Activated CD4-positive, alpha-beta T cell treated with anti-CD3 and anti-CD28 coated beads, Interleukin-2, amount 10 ng/mL, durations not matched to agents 7 days and 5 days (primary cell): ENCODE results near the gene SORCS2. TPM values are rescaled to one million over a fixed set of nuclear protein-coding genes. Genes with fewer than 3 reads are reported as not detected.

Source experiments
- CTCF ChIA-PET: fragments of 350-600 bp; sonication (Branson Sonifier 250); formaldehyde crosslinking; loops from one replicate; lab custom pipeline; 2021; ENCODE audit warnings: antibody characterized with exemption; lab: Charles Lee
- POLR2A ChIA-PET: fragments of 350-600 bp; sonication (Branson Sonifier 250); formaldehyde crosslinking; loops from one replicate; lab custom pipeline; 2021; ENCODE audit warnings: antibody characterized with exemption; lab: Charles Lee
- DNase-seq: peaks from one replicate; pipeline ENCODE4 v3.0.0-alpha.2; 2020
- H3K27ac Mint-ChIP-seq: one replicate; pipeline ENCODE4 v1.8.0; 2021; ENCODE audit warnings: mild to moderate bottlenecking, moderate library complexity, mixed read lengths
- H3K27me3 Mint-ChIP-seq: one replicate; pipeline ENCODE4 v1.8.0; 2021; ENCODE audit warnings: mixed read lengths
- H3K36me3 Mint-ChIP-seq: one replicate; pipeline ENCODE4 v1.8.0; 2021; ENCODE audit warnings: low read depth, mixed read lengths
- H3K4me1 Mint-ChIP-seq: one replicate; pipeline ENCODE4 v1.8.0; 2021; ENCODE audit warnings: mixed read lengths
- H3K4me3 Mint-ChIP-seq: one replicate; pipeline ENCODE4 v1.8.0; 2021; ENCODE audit warnings: mild to moderate bottlenecking, moderate library complexity, mixed read lengths
- H3K9me3 Mint-ChIP-seq: one replicate; pipeline ENCODE4 v1.8.0; 2021; ENCODE audit warnings: mixed read lengths
- total RNA-seq, 2 experiments: library from RNA; stranded (reverse); gene quantifications; one replicate each; pipeline ENCODE4 v1.2.3, GENCODE V29; 2021

SORCS2 gene
- total RNA-seq, 2 experiments from 2014 or later, result not detected

- CTCF ChIA-PET, result interaction anchor here (1.1 kb wide), 1 partner anchor 10 kb away, joined by 3 read pairs; no protein-coding TSS in a partner anchor
- no peaks in the 10 kb centered on the region for H3K9me3 Mint-ChIP-seq
- H3K27me3 Mint-ChIP-seq, result no peaks in the 10 kb centered on the region
- no peaks in the 10 kb centered on the region for H3K4me1 Mint-ChIP-seq
- no peak overlapping the region for H3K4me3 Mint-ChIP-seq
- POLR2A ChIA-PET, result no interaction called here
- DNase-seq, result no peak
- no peak overlapping the region for H3K27ac Mint-ChIP-seq
- H3K36me3 Mint-ChIP-seq, result no peaks in the 10 kb centered on the region
These were observed 76.6 kb downstream of the SORCS2 start for GRCh38 chr4:7268941-7269340.

DNA sequence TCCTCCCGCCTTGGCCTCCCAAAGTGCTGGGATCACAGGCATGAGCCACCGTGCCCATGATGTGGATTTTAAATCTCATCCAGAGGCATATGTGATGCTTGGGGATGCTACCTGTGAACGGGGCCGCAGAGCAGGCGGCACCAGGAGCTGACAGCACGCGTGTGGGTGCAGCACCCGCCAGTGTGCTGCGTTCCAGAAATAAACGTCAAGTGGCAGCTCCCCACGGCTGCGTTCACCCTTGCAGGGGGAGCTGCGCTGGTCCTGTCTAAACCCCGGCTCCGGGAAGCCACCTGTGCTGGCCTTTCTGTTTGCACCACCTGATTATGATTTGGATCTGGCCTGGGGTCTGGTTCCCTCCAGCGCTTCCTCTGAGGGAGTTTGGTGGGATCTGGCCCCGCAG lies 77.8 kb downstream of the SORCS2 start:
- H3K27ac Mint-ChIP-seq, result no peak overlapping the region
- CTCF ChIA-PET, result no interaction called here

DNA sequence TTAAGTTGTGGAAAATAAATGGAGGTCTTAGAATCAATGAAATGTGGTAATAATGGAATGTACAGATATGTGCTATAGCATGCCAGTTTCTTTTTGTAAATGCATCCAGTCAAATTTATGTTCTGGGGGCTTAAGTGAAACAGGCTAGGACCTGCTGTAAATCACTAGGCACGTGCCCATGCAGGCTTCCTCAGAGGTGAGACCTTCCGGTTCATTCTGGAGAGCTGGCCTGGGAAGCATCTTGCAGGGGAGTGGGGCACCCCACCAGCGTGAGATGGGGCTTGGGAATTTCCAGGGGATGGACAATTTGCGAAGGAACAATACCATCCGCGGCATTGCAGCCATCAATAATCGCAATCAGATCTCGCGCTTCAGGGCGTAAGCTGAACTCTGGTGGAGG lies 80.1 kb downstream of the SORCS2 start:
- Mint-ChIP-seq H3K27me3 (no peaks in the 10 kb centered on the region), H3K36me3 (no peaks in the 10 kb centered on the region), H3K27ac (no peak overlapping the region), H3K4me1 (no peaks in the 10 kb centered on the region), H3K4me3 (no peak overlapping the region), H3K9me3 (no peaks in the 10 kb centered on the region)
- POLR2A ChIA-PET, result no interaction called here
- no peak for DNase-seq
- CTCF ChIA-PET, result no interaction called here

More for the DNA sequence above, 77.8 kb downstream of the SORCS2 start:
- POLR2A ChIA-PET, result no interaction called here
- Mint-ChIP-seq H3K36me3 (no peaks in the 10 kb centered on the region), H3K4me1 (no peaks in the 10 kb centered on the region), H3K9me3 (no peaks in the 10 kb centered on the region), H3K27me3 (no peaks in the 10 kb centered on the region), H3K4me3 (no peak overlapping the region)
- DNase-seq, result no peak

GRCh38 chr4:7273738-7274297 lies 81.5 kb downstream of the SORCS2 start:
- no peak for DNase-seq
- Mint-ChIP-seq H3K4me1 (no peaks in the 10 kb centered on the region), H3K9me3 (no peaks in the 10 kb centered on the region), H3K27me3 (no peaks in the 10 kb centered on the region), H3K36me3 (no peaks in the 10 kb centered on the region), H3K27ac (no peak overlapping the region), H3K4me3 (no peak overlapping the region)
- ChIA-PET CTCF (no interaction called here), POLR2A (no interaction called here)

- Mint-ChIP-seq H3K27me3 (no peaks in the 10 kb centered on the region), H3K36me3 (no peaks in the 10 kb centered on the region), H3K4me3 (no peak overlapping the region), H3K4me1 (no peaks in the 10 kb centered on the region), H3K9me3 (no peaks in the 10 kb centered on the region), H3K27ac (no peak overlapping the region)
- DNase-seq, result no peak
- CTCF ChIA-PET, result no interaction called here
- POLR2A ChIA-PET, result no interaction called here
These were observed 82.7 kb downstream of the SORCS2 start for GRCh38 chr4:7275067-7275466.

DNA sequence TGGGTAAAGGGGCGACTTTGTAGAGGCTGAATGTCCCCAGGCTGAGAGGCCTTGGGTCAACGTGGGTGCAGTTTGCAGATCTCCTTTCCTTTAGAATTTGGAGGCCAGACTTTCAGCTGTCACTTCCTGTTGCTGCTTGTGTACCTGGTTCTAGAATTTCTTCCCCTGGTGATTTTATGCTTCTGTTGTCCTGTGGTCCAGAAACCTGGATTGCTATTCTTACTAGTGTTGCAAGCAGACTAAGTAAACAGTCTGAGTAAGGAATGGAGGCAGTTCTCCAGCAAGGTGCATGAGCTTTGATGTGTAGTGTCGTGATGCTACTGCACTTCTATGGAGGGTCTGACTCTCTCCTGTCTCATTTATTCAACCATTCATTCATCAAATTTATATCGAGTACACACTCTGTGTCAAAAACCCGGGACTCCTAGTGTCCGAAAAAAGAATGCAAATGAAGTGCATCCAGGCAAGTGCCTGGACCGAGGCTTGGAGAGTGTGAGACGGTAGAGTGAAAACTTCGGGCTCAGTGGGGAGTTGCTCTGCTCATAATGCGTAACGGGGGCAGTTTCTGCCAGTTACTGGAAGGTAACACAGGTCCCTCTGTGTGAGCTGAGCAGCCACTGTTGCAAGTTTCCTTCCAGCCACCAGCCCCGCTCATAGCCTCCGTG lies 83.3 kb downstream of the SORCS2 start:
- DNase-seq, result no peak
- CTCF ChIA-PET, result no interaction called here
- Mint-ChIP-seq H3K4me3 (no peak overlapping the region), H3K4me1 (no peaks in the 10 kb centered on the region), H3K27me3 (no peaks in the 10 kb centered on the region), H3K27ac (no peak overlapping the region), H3K36me3 (no peaks in the 10 kb centered on the region), H3K9me3 (no peaks in the 10 kb centered on the region)
- POLR2A ChIA-PET, result no interaction called here

GRCh38 chr4:7276515-7276914 lies 84.2 kb downstream of the SORCS2 start:
- CTCF ChIA-PET, result interaction anchor here (0.9 kb wide), 1 partner anchor 14 kb away, joined by 4 read pairs; no protein-coding TSS in a partner anchor
- no peaks in the 10 kb centered on the region for H3K9me3 Mint-ChIP-seq
- no peak for DNase-seq
- POLR2A ChIA-PET, result no interaction called here
- no peaks in the 10 kb centered on the region for H3K4me1 Mint-ChIP-seq
- no peaks in the 10 kb centered on the region for H3K27me3 Mint-ChIP-seq
- no peak overlapping the region for H3K4me3 Mint-ChIP-seq
- H3K27ac Mint-ChIP-seq, result no peak overlapping the region
- no peaks in the 10 kb centered on the region for H3K36me3 Mint-ChIP-seq

- H3K9me3 Mint-ChIP-seq, result no peaks in the 10 kb centered on the region
- no peaks in the 10 kb centered on the region for H3K36me3 Mint-ChIP-seq
- H3K4me3 Mint-ChIP-seq, result no peak overlapping the region
- DNase-seq, result no peak
- ChIA-PET POLR2A (no interaction called here), CTCF (interaction anchor here (1.4 kb wide), 1 partner anchor 10 kb away, joined by 3 read pairs; no protein-coding TSS in a partner anchor)
- H3K27ac Mint-ChIP-seq, result no peak overlapping the region
- H3K4me1 Mint-ChIP-seq, result no peaks in the 10 kb centered on the region
- peaks cover 3% of the 10 kb centered on the region for H3K27me3 Mint-ChIP-seq
These were observed 85.9 kb downstream of the SORCS2 start for GRCh38 chr4:7278071-7278765.

- ChIA-PET CTCF (interaction anchor here (0.7 to 1.4 kb wide), 2 partner anchors 10 to 705 kb away, joined by 3 read pairs; no protein-coding TSS in a partner anchor), POLR2A (no interaction called here)
- Mint-ChIP-seq H3K27ac (no peak overlapping the region), H3K36me3 (no peaks in the 10 kb centered on the region), H3K9me3 (no peaks in the 10 kb centered on the region), H3K4me1 (no peaks in the 10 kb centered on the region), H3K27me3 (peaks cover 3% of the 10 kb centered on the region), H3K4me3 (no peak overlapping the region)
- no peak for DNase-seq
These were observed 86.6 kb downstream of the SORCS2 start for GRCh38 chr4:7278981-7279380.

GRCh38 chr4:7279902-7280301 lies 87.6 kb downstream of the SORCS2 start:
- H3K4me1 Mint-ChIP-seq, result no peaks in the 10 kb centered on the region
- CTCF ChIA-PET, result no interaction called here
- DNase-seq, result no peak
- H3K9me3 Mint-ChIP-seq, result no peaks in the 10 kb centered on the region
- no peak overlapping the region for H3K4me3 Mint-ChIP-seq
- H3K36me3 Mint-ChIP-seq, result no peaks in the 10 kb centered on the region
- H3K27me3 Mint-ChIP-seq, result peaks cover 3% of the 10 kb centered on the region
- POLR2A ChIA-PET, result no interaction called here
- H3K27ac Mint-ChIP-seq, result no peak overlapping the region

DNA sequence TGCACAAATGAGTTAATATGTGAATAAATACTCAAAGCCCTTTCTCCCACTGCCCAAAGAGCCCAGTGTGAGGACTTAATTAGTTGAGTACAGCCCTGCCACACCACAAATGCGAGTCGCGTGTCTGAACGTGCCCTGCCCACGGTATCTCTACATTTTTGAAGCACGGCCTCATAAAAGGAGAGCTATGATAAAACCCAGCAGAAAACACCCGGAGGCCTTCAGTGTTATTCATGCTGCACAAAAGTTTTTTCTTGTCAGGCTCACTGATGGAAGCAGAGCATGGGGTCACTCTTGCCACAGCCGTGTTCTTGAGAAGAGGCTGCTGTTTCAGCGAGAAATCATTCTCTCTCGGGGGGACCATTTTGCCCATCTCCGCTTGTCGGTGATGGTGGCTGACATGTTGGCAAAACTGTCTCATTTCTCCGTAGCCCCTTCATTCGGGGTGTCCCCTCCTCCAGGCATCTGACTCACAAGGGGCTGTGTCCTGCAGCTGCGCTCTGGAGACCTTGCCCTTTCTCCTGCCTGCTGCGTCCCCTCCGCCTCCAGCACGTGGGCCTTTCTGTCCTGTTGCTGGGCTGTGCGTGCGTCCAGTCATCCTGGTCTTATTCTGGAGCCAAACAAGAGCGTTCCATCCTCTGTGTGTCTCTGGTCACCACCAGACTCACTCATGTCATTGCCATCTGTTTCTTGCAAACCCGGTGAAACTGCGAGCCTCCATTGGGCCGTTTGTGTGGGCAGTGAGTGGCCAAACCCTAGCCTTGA lies 88.8 kb downstream of the SORCS2 start:
- no peaks in the 10 kb centered on the region for H3K36me3 Mint-ChIP-seq
- ChIA-PET POLR2A (no interaction called here), CTCF (no interaction called here)

GRCh38 chr4:7281691-7282665 lies 89.6 kb downstream of the SORCS2 start:
- H3K4me3 Mint-ChIP-seq, result no peak overlapping the region
- ChIA-PET POLR2A (no interaction called here), CTCF (no interaction called here)
- H3K27me3 Mint-ChIP-seq, result peaks cover 3% of the 10 kb centered on the region
- no peaks in the 10 kb centered on the region for H3K4me1 Mint-ChIP-seq
- DNase-seq, result no peak
- no peak overlapping the region for H3K27ac Mint-ChIP-seq
- H3K9me3 Mint-ChIP-seq, result no peaks in the 10 kb centered on the region
- no peaks in the 10 kb centered on the region for H3K36me3 Mint-ChIP-seq

More for the DNA sequence above, 88.8 kb downstream of the SORCS2 start:
- peaks cover 3% of the 10 kb centered on the region for H3K27me3 Mint-ChIP-seq
- H3K9me3 Mint-ChIP-seq, result no peaks in the 10 kb centered on the region
- H3K4me3 Mint-ChIP-seq, result no peak overlapping the region
- H3K4me1 Mint-ChIP-seq, result no peaks in the 10 kb centered on the region
- no peak overlapping the region for H3K27ac Mint-ChIP-seq
- no peak for DNase-seq
